Measurements from ENCODE around the gene ANKS1B.

The ANKS1B gene

DNA sequence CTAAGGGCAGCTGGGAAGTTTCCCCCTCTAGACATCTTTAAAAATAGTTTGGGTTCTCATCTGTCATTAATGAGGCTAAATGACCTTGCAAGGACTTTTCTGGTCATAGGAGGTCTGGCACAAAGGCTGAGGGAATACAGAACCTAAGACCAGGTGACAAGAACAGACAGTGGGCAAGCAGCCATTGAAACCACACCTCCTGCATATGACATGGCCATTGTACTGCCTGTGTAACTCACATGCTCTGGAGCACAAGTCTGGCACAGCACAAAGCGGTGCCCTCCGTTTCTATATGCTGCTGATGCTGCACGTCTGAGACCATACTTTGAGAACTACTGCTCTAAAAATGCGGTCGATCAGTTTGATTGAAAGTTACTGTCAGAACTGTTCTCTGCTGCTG is 1196.3 kb downstream of the ANKS1B start:
- H3K4me3 ChIP-seq (ENCODE audit: low read depth, low read length), result no peak overlapping the region
- TF ChIP-seq, protein P1, sequence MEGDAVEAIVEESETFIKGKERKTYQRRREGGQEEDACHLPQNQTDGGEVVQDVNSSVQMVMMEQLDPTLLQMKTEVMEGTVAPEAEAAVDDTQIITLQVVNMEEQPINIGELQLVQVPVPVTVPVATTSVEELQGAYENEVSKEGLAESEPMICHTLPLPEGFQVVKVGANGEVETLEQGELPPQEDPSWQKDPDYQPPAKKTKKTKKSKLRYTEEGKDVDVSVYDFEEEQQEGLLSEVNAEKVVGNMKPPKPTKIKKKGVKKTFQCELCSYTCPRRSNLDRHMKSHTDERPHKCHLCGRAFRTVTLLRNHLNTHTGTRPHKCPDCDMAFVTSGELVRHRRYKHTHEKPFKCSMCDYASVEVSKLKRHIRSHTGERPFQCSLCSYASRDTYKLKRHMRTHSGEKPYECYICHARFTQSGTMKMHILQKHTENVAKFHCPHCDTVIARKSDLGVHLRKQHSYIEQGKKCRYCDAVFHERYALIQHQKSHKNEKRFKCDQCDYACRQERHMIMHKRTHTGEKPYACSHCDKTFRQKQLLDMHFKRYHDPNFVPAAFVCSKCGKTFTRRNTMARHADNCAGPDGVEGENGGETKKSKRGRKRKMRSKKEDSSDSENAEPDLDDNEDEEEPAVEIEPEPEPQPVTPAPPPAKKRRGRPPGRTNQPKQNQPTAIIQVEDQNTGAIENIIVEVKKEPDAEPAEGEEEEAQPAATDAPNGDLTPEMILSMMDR (conservative IDR thresholded peaks at IDR 0.05; ENCODE audit: low read depth, low read length), result no peak
- no peak for DNase-seq (ENCODE audit: low read depth)

DNA sequence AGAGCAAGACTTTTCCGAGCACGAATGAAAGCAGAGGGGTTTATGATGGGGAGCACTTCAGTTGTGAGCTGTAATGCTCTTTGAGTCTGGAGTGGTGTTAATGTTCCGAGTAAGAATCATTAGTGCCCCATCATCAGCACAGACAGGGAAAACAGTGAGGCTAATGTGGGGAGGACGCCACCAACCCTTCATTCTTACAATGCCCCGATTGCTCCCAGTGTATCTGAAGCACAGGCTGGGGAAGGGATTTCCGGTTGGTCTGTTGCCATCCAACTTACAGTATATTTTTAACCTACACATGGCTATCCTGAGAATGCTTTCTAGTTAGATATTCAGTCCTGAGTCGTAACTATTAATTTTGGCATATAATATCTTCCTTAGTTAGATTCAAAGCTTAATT is 1198.1 kb downstream of the ANKS1B start:
- TF ChIP-seq, protein P1 (conservative IDR thresholded peaks at IDR 0.05; ENCODE audit: low read depth, low read length), result no peak
- no peak overlapping the region for H3K4me3 ChIP-seq (ENCODE audit: low read depth, low read length)
- no peak for DNase-seq (ENCODE audit: low read depth)

DNA sequence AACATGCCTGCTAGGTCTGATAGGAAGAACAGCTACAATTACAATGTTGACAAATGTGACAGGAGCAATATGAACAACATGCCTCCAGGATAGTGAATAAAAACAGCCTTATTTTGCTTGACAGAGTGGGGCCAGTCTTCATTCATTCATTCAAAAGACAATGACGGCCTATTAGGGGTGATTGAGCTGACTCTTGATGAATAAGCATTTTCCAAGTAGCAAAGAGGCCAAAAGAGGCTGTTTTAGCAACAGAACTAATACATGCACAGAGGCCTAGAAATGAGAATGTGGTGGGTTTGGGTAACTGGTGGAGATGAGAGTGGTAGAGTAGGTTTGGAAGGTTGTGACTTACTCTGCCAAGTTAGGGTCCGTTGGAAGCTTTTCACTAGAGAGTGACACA is 1201.3 kb downstream of the ANKS1B start:
- no peak for DNase-seq (ENCODE audit: low read depth)
- H3K4me3 ChIP-seq (ENCODE audit: low read depth, low read length), result no peak overlapping the region
- TF ChIP-seq, protein P1 (conservative IDR thresholded peaks at IDR 0.05; ENCODE audit: low read depth, low read length), result no peak

DNA sequence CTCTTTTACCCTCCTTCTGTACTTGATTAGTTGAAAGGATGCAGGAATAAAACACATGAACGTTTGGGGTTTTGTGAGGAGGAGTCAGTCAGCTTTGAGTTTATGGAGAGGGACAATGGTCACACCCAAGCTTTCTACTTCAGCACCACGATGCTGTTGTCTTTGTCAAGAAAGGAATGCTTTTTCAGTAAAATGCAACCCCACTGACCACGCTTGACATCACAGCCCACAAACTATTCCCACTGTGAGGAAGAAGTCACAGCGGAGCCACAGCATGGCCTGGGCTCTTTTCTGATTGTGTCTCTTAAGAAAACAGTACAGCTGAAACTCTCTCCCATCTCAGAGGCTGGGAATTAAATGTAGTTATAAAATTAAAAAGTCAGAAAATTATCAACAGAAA is 1204.5 kb downstream of the ANKS1B start:
- no peak overlapping the region for H3K4me3 ChIP-seq (ENCODE audit: low read depth, low read length)
- no peak for DNase-seq (ENCODE audit: low read depth)
- TF ChIP-seq, protein P1 (conservative IDR thresholded peaks at IDR 0.05; ENCODE audit: low read depth, low read length), result no peak

DNA sequence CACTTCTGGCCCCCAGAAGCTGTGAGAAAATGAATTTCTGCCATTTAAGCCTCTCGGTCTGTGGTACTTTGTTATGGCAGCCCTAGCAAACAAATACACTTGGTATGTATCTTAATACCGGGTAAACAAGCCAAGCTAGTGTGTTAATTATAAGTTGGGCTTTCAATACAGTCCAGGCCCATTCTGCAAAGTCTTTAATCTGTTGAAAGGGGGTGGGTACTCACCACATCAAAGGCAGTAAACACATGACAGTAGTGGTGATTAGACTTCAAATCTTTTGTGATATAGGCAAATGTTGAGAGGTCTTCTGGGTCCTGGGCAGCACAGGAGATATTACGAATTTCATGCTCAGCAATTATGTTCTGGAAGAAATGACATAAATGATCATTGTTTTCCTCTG is 1211.9 kb downstream of the ANKS1B start:
- H3K4me3 ChIP-seq (ENCODE audit: low read depth, low read length), result no peak overlapping the region
- TF ChIP-seq, protein P1 (conservative IDR thresholded peaks at IDR 0.05; ENCODE audit: low read depth, low read length), result no peak
- DNase-seq (ENCODE audit: low read depth), result no peak

DNA sequence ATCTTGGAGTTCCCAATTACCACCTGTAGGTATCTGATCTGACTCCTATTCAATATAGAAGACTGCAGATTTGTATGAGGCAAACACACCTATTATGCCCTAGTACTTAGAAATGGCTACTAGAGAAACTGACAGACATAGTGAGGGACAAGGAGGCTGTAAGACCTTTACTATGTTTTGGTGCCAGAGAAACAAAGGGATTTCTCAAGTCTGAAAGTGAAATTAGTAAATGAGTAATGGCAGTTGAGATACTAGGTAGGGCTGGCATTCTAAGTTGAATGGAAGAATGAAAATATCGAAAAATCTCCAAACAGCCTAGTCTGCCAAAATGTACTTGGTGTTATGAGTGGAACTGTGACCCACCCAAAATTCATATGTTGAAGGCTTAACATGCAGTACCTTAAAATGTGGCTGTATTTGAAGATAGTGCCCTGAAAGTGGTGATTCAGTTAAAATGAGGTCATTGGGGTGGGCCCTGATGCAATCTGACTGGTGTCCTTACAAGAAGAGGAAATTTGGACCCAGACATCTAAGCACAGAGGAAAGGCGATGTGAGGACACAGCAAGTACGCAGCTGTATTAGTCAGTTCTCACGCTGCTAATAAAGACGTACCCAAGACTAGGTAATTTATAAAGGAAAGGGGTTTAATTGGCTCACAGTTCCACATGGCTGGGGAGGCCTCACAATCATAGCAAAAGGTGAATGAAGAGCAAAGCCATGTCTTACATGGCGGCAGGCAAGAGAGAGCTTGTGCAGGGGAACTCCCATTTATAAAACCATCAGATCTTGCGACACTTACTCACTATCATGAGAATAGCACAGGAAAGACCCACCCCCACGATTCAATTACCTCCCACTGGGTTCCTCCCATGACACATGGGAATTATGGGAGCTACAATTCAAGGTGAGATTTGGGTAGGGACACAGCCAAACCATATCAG is 1212.7 kb downstream of the ANKS1B start:
- DNase-seq (ENCODE audit: low read depth), result no peak
- TF ChIP-seq, protein P1 (conservative IDR thresholded peaks at IDR 0.05; ENCODE audit: low read depth, low read length), result no peak
- H3K4me3 ChIP-seq (ENCODE audit: low read depth, low read length), result no peak overlapping the region

DNA sequence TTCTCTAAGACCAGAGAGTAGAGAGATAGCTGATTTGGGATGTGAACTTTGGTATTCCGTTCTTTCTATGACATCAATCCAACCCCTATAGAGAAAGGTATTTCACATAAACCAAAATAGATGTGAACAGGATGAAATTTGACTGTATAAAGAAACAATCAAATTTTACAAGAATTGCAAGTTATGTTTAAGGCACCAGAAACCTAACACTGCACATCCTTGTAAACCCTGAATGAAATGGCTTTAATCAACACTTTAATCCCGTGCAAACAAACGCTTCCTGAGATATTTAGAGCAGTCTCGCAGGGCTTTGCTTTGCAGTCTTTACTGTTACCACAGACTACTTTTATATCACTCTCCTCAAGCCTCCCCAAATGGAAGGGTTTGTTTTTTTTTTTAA is 1214.5 kb downstream of the ANKS1B start:
- TF ChIP-seq, protein P1 (conservative IDR thresholded peaks at IDR 0.05; ENCODE audit: low read depth, low read length), result no peak
- no peak for DNase-seq (ENCODE audit: low read depth)
- no peak overlapping the region for H3K4me3 ChIP-seq (ENCODE audit: low read depth, low read length)

Measured in choroid plexus epithelial cell (primary cell).